NCI-H1105 (cell line): Measurements from ENCODE around the gene MYO1B.

ENCODE experiments used
- DNase-seq: peaks from one replicate; lab custom pipeline; 2025; lab: John Stamatoyannopoulos, UW

The MYO1B gene

DNA sequence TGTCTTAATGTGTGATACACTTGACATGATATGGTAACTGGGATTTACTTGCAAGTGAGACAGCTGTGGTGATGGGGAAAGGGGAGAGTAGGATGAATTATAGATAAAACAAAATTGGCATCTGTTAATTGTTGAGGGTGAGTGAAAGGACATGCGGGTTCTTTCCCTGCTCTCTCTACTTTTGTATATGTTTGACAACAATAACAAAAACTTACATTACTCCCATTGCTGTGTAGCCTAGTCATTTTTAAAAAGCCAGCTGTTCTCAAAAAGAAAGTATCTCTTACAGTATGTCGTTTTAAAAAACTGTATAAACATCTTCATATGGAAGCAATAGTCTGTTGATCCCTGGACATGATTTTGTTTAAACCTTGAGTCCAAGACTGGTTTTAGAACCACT lies 117.6 kb downstream of the MYO1B start:
- DNase-seq, result no peak

DNA sequence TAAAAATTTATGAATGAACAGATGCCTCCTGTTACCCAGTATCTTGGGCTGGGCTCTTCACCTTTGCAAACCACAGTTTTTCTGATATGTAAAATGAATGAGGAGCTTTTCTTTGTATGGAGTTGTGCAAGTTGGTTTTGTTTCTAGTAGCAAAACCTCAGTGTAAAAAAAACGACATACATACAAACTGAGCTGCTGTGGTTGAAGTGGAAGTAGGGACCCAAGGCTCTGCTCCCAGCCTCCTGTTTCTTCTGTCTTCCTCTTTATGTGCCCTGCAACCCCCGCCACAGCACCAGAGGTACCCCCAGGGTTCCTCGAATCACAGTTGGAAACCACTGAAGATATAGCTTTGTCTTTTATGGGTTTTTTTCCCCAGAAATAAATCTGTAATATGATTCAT lies 118.1 kb downstream of the MYO1B start:
- no peak for DNase-seq

DNA sequence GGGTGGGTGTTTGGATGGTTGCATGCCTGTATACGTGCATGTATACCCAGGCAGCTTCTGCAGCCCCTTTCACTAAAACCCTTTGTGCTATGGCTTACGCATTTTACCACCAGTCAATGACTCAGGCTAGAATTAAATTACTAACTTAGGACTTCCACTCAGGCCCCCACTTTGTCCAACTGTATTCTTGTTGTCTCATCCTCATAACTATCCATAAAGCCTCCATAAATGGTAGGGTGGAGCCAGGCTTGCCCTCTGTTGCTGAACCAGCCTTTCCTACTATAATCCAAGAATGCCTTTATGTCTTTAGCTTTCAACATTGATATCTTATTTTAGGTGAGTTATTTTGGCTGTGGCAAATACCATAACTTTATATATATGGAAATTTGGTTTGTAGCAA lies 119.9 kb downstream of the MYO1B start:
- no peak for DNase-seq

DNA sequence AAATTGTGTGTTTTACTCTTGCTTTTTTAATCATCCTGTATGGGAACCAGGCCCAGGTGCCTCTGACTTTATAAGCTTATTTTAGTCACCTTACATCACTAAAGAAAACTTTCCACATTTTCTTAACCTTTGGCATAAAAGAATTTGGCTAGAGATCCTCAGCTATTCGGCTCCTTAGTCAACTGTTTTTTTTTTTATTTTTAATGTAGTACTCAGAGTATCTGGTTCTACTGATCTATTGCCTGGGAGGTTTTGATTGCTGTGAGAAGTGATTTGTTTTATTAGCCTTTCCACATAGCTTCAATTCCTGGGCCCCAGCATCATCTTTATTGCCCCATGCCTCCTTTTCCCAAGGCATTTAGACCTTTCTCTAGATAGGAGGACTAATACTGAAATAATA lies 121.0 kb downstream of the MYO1B start:
- no peak for DNase-seq

DNA sequence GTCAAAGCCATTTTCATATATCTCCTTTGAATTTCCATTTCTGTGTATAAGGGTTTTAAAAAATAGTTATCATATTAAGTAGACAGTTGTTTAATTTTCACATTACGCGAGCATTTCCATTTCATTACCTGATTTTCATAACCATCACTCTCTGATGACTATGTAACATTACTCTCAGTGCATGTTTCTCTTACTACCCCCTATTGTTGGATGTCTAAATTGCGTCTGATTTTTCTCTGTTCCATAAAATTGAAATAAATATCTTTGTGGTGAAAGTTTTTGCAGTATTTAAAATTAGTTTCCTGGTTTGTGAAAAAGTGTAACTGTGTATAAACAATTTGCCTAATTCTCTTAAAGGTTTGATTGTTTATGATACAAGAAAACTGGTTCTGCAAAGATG lies 123.8 kb downstream of the MYO1B start:
- no peak for DNase-seq

DNA sequence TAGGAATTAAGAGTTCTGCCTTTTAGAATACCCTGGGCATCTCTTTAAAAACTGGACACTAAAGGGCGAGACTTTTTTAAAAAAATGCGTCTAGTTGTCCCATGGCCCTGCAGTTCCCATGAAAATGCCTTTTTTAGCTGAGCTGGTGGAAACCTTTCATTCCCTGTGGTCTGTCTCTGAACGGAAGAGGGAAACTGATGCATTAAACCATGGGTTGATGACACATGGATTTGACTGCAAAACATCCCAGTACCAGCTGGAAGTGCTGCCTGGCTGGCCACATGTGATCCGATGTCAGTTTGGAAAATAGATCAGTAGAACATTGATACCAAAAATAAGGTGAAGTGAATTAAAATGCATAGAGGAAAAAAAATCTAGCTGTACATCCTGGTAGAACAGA lies 129.2 kb downstream of the MYO1B start:
- no peak for DNase-seq

DNA sequence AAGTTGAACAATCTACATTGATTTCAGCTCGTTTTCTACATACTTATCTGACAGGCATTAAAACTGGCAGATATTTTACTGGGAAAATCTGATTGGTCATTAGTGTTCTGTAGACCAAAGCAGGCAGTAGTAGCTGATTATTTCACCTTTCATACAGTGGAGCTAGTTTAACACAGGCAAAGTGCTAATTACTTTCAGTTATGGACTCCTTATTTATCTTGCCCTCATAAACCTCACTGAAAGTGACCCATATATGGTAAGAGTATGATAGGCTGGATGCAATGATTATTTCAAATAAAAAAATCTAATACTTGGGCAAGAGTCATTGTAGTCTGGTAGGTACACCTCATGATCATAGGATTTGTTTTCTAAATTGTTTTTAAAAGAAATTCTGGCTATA lies 129.7 kb downstream of the MYO1B start:
- no peak for DNase-seq

DNA sequence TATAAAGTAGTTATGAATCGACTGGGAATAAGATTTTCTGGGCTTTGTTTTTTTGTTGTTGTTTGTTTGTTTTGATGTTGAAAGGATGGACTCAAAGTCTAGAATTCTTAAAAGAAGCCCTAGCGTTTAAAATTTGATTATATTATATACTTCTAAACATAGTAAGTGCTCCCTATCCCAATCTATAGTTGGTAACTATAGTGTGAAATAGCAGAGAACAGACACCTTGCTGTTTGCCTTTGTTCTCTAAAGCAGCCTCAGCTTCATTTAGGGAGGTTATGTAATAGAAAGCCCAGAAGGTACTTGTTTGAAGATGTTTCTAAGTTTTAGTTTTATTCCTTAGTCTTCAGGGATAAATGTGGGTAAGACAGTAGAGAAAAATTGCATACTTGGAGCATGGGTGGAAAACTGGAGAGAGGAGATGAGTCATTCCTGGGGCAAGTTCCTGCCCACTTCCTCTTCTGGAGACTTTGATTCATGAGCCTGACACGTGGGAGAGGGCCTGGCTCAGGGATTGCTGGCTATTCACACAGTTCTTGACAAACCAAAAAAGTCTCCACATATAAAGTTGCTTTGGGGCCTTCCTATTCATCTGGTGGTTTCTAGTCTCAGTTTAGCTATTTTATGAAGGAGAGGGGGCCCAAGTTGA lies 131.9 kb downstream of the MYO1B start:
- no peak for DNase-seq

DNA sequence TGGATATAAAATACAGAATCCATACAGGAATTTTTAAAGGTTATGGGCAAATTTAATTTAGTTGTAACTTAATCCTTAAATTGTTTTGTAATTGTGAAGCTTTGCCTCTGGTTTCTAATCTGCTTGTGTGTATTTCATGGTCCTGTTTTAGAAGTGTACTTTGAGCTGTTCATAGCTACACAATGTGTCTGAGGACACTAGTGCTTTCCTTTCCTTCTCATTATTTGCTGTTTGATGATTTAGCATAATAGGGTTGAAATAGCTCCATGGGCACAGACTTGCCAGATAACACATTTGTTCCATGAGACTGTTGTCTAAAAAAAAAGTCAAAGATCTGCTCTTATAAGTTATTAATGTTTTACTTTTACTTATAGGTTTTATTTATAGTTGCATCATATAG lies 134.2 kb downstream of the MYO1B start:
- DNase-seq, result no peak

DNA sequence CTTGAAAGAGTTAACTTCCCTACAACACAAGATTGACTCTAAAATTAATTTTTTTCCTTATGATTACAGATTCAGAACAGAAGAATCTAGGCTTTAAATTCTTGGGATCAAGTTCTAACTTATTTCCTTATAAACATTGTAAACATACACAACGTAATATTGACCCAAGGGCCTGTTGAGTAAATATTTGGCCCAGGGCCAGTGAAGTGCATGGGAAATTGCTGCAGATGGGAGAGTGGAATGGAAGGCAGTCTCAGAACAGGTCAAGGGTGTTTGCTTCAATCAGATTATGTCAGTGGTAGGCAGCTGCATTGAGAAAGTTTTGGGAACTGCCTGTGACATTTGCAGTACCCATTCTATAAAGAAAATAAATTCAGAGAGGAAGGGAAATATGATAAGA lies 137.6 kb downstream of the MYO1B start:
- peak; percentile 21 for DNase-seq

DNA sequence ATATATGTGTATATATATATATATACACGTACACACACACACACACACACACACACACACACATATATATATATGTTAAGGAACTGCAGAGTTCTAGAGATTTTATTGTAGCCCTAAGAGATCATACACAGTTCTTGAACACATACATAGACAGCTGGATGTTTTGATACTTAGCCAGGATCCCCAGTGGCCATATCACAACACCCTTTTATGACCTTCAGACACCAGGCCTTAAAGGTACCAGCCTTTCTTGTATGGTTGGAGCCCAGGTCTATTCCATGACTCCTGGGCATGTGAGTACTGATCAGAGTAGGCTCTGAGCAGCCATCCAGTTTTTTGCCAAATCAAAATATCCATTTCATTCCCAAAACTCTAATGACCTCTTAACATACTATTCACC lies 138.3 kb downstream of the MYO1B start:
- DNase-seq, result no peak

DNA sequence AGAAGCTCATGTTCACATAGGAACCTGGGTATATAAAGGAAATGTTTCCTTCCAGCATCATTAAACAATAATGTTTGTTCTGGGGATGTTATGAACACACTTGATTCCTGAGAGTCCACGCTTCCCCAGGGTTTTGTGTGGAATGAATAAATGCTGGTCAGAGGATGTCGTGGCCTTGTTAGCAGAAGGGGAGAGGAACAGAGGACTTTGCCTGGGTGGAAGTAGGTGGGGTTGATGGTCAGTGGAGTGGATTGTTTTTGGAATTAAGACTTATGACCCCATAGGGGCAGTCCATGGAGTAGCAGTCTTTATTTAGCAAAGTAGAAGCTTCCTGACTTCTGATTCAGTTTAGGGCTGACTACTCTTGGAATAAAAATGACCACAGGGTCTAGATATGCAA lies 139.6 kb downstream of the MYO1B start:
- no peak for DNase-seq

DNA sequence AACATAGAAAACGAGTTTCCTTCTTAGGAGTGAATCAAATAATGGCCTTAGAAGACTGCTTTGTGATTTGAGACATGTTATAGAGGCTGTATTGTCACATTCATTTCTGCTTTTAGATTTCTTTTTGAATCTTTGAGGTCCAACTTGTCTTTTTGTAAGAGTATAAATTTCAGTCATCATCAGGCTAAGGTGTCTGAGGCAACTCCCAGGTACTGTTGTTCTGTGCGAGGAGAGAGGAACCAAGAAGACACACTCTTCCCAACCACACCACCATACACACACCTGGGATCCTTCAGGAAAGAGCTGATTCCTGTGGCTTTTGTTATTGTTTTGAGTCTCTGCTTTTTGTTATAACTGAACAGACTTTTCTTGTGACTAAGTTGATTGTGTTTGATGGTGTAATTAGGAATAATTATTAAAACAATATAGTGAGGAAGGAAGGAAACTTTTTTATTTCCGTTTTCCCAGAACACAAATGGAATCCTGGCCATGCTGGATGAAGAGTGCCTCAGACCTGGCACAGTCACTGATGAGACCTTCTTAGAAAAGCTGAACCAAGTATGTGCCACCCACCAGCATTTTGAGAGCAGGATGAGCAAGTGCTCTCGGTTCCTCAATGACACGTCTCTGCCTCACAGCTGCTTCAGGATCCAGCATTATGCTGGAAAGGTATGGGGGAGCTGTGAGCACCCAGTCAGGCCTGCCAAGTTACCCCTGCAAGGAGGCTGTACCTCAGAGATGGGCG lies 140.4 kb downstream of the MYO1B start:
- DNase-seq, result no peak

DNA sequence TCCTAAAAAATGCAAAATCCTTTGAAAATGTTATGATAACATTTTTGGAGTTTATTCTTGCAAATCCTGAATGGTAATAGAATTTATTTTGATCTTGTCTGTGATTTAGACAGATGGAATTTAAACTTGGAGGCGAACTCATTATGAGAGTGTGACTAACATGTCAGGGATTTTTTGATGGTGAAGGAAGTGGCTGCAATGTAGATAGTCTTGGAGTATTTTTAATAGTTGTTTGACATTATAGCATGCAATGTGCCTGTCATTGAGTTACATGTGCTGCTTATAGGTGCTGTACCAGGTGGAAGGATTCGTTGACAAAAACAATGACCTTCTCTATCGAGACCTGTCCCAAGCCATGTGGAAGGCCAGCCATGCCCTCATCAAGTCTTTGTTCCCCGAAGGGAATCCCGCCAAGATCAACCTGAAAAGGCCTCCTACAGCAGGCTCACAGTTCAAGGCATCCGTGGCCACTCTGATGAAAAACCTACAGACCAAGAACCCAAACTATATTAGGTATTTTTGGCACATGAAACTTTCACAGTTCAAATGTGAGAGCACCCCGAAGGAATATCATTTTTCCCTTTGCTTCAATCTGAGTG lies 141.8 kb downstream of the MYO1B start:
- DNase-seq, result no peak

DNA sequence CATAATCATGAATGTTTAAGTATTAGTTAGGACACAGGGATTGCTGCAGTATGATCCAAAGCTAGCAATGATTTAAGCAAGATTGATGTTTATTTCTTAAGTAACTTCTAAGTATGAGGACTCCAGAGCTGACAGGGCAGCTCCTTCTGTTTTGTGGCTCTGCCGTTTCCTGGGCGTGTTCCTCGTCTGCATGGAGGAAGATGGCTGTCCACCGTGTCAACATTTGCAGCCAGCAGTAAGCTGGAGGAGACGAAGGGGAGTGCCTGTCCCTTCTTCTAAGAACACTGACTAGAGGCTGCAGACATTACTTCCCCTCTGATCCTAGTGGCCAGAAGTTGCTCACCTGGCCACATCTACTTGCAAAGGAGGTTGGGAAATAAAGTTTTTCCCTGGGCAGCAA lies 144.1 kb downstream of the MYO1B start:
- no peak for DNase-seq

DNA sequence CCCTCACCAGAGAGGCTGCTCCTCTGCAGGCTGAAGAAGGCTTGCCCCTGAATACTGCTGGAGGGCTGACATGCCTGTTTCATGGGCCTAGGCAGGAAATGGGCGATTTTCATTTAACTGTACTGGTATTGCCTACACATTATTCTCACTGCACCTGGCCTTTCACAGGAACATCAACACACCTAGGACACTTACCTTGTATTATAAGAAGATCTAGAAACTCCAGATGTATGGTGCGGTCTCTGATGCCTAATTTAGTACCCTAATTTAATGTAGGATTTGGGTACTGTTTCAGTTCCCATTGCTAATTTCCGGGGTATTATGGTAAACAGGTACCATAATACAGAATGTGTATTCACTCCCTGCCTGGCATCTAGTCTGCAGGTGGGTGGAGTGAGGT lies 146.0 kb downstream of the MYO1B start:
- DNase-seq, result no peak

DNA sequence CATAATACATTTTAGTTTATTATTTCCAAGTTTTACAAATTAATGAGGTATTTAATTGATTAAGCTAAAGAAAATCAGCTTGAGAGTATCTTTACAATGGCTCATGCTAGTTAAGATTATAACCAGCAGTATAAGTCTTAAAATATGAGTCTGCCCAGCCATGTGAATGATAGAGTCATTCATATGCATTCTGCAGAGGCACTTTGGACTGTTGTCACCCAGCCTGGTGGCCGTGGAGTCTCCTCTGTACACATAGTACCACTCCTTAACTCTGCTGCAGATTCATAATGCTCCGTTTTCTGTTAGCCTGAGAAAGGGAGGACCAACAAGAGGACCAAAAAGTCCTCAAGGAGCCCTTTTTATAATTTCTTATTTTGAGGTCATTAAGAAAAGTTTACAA lies 148.8 kb downstream of the MYO1B start:
- DNase-seq, result no peak

DNA sequence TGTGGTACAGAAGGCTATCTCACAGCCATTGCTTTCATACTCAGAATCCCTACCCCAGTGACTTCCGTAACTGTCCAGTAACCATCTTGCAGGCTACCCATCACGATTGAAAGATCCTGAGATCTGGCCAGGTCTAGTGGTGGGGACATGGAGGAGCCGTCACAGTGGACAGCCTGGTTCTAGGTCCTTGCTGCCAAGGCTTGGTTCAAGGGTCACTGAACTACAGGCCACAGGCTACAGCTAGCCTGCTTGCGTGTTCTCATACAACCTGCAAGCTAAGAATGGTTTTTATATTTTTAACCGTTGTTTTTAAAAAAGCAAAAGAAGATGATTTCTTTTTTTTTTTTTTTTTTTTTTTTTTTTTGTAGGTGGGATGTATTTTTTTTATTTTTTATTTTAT lies 151.6 kb downstream of the MYO1B start:
- DNase-seq, result no peak

DNA sequence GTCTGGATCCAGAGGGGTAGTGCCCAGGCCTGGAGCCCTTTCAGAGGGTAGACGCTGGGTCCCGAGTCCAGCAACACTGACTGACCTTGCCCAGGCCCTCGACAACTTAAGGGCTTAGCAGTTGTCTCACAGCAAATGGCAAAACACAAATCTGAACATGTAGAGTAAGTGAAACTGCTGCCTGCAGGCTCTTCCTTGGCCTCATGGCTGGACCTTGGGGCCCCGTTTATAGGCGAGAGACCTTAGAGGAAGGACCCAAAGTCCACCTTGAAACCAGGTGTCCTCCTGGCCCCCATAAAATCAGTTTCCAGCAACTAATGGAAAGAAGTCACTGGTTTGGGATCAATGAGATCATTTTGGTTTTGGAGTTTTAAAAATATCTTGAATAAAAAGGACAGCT lies 154.4 kb downstream of the MYO1B start:
- DNase-seq, result no peak

DNA sequence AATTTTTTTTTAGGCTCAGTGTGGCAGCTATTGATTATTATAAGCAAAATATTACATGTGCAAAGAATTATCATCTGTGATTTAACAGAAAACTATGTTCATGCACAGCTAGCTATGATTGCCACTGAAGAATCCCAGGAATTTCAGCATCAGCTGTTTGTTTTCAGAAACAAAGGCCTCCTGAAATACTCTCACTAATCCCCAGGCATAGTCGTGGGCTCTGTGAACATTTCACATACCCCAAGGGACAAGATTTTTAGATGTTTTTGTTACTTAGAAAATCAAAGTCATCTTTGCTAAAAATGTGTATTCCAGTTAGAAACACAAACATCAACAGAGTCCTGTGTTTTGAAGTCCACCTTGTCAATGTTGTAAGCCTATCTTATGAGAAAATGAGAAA lies 156.1 kb downstream of the MYO1B start:
- no peak for DNase-seq

DNA sequence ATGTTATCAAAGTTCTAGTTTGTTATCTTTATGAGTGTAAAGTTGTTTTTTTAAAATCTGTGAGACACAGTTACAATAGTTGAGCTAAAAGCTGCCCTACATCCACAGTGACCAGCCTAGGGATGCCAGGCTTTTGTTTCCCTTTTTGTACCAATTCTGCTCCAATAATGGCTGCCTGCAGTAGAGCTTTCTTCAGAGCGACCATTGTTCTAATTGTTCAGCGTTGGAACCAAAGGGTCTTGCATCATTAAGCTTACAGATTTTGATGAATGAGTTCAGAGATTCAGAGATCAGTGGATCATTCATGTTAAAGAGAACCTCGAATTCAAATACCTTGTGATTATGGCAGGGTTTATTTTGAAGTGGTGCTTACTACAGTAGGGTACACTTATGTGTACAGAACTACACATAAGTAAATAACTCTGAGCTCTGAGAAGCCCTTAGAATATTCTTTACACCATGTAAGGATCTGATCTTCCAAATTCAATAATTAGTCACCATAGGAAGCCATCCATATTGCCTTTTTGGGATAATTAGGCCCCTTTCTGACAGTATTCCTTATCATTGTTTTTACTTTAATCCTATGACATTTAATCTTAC lies 157.9 kb downstream of the MYO1B start:
- no peak for DNase-seq

DNA sequence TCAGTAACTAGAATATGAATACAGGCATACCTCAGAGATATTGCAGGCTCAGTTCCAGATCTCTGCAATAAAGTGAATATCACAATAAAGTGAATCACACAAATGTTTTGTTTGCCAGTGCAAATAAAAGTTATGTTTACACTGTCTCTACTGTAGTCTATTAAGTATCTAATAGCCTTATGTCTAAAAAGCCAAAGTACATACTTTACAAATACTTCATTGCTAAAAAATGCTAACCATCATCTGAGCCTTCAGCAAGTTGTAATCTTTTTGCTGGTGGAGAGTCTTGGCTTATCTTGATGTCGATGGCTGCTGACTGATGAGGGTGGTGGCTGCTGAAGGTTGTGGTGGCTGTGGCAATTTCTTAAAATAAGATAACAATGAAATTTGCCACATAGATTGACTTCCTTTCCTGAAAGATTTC lies 159.4 kb downstream of the MYO1B start:
- no peak for DNase-seq

DNA sequence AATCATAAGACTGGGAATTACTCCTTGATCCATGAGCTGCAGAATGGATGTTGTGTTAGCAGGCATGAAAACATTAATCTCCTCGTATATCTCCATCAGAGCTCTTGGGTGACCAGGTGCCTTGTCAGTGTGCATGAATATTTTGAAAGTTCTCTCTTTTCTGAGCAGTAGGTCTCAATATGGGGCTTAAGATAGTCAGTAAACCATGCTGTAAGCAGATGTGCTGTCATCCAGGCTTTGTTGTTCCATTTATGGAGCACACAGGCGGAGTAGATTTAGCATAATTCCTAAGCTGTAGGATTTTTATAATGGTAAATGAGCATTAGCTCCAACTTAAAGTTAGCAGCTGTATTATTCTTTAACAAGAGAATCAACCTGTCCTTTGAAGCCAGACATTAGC lies 160.3 kb downstream of the MYO1B start:
- DNase-seq, result no peak
